ENCODE measurements around the gene NAP1L1.
A peak's percentile ranks its signal among the peaks of the same experiment; 100 is the strongest.
"Not testable (repeated sequence)": the region's sequence is repeated elsewhere in the genome, so short reads cannot be mapped to it uniquely, and the experiment has no call there.

Gene NAP1L1

DNA sequence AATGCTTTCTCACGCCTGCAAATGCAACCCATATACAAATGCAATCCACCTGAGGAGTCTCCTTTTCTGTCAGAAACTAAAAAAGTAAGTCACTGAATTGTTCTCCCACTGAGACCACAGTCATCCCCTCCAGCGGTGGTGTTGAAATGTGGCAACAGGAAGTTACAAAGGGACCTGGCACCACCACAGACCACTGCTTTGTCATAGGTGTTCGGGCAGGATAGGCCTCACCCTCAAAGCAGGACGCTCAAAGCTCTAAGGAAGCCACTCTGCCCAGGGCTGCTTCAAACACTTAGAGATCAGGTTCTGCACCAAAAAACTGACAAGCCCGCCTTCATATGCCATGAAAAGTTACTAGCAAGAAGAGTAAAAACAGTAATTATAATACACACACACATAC, 64.2 kb downstream of the NAP1L1 start:
- peak; percentile 78 for DNase-seq

DNA sequence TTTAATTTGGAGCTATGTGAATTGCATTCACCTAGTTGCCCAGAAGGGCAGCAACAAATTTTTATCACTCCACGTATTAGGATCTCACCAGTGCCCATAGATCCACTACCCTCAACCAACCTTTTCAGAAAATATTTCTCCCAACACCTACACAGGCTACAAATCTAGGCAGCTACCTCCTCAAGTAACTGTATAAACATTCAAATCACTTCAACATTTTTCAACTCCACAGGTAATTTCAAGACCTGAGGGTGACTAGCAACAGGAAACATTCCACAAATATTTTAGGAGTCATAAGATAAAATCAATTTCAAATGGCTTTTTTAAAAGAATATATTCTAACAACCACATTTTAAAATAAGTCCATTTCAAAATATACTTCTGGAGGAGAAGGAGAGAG, 65.8 kb downstream of the NAP1L1 start:
- DNase-seq: no peak

DNA sequence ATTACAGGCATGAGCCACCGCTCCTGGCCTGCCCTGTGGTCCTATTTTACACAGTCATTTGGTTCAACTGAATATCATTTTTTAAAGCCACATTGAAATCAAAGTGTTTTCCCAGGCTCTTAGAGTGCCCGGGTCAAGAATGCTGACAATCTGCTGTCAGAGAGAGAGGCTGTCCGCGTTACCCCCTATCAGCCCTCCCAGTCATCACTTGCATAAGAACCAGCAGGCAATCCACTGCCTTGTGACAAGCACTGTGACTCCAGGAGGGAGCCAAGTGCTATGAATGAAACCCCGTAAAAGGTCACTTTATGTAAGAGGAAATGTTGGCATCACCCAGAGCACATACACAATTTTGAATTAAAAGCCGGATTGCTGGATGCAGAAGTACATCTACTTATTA, 66.4 kb downstream of the NAP1L1 start:
- DNase-seq: no peak

DNA sequence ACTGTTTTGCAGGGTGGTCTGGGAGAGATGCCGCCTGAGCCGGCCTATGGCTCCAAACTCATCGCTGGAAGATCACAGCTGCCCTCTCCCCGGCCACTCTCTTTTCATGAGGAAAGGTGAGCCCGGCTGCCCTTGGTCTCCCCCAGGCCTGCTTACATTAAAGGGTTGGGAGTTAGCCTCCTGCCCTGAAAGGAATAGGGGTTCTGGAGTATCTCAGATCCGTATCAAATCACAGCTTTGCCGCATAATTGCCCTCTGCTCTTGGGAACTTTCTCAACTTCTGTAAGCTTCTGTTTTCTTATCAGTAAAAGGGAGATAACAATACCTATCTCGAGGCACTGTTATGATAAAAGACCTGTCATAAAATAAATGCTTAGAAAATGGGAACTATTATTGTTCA, 70.5 kb downstream of the NAP1L1 start:
- DNase-seq: no peak

DNA sequence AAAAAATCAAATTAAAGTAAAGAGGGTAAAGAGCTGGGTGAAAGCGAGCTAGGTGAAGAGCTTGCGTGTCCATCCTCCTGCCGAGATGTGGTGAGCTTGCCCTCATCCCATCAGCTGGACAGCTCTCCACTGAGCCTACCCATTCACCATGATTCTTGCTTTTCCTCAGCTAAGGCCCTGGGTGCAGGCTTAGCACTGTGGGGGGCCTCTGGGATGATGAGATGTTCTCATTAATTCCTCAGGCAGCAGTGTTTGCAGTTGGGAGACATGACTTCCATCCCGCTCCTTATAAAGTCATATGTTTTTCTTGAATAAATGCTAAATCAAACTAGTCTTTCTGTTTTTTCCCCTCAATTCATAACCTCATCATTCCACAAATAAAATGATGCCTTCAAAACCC, 70.9 kb downstream of the NAP1L1 start:
- DNase-seq: no peak

DNA sequence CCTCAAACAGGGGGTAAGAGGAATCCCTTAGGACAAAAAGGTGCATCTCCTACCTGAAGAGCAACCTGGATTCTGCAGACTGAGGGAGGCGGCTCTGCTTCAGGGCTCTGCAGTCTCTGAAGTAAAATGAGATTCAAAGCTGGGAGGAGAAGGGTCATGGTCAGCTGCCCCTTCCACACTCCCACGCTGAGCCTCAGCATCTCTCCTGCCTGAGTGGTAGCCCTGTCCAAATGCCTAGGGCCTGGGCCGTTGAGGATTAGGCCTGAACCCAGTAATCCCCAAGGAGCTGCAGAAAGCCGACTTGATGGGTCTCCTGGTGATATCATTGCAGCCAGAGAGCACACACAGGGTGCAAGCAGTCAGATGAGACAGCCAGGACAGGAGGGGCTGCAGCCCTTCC, 71.8 kb downstream of the NAP1L1 start:
- no peak for DNase-seq

DNA sequence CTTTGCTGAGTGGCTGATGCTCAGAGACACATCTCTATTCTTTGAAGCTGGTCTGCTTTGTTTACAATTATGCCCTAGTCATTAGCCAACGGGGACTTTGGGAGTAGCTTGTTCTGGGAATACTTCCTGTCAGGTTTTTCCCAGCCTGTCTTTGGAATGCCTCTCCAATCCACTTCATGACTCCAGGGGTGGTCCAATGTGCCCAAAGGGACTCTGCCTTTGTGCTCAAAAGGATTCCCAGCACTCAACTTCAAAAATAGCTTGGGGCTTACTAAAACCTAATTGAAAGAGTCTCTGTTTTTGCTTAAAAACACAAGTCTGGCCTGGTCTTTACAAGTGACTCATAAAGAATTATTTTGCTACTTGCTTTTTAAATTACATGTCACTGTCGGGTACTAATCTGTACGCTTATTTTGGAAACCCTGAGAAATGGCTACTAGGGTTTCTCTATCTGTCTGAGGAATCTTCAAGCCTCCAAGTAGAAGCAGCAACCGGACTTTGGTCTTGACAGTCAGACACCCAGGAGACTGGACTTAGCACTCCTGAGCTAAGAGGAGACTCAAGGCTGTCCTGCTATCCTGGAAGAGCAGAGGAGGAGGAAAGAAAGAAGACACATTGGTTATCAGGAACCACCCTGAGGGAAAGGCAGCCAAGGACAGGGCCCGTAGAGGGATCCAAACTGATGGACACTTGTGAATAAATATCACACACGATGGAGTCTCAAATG, 73.6 kb downstream of the NAP1L1 start:
- no peak for DNase-seq

DNA sequence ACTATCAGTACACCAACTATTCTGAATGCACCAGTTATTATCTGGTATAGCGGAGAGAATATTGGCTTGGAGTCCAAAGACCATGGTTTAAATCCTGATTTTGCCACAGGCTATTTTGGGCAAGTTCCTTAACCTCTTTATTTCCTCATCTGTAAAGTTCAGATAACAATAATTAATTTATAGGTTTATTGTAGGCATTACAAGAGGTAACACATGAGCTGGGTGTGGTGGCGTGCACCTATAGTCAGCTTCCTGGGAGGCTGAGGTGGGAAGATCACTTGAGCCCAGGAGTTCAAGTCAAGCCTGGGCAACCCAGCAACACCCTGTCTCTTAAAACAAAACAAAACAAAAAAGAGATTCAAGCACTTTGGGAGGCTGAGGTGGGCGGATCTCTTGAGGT, 76.1 kb downstream of the NAP1L1 start:
- no peak for DNase-seq

DNA sequence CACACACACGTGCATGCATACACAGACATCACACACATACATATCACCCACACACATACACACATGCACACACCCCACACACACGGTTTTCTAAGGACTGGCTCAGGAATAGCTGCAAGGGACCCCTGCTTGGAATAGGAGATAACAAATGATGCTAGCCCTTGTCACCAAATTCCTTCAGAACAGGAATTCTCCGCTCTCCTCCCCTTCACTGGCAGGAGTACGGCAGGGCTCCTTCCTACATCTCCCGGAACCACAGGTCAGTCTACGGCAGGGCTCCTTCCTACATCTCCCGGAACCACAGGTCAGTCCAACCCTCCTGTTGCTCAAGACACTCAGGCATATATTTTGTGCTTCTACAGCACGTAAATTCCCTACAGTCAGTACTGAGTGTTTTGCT, 76.8 kb downstream of the NAP1L1 start:
- no peak for DNase-seq

DNA sequence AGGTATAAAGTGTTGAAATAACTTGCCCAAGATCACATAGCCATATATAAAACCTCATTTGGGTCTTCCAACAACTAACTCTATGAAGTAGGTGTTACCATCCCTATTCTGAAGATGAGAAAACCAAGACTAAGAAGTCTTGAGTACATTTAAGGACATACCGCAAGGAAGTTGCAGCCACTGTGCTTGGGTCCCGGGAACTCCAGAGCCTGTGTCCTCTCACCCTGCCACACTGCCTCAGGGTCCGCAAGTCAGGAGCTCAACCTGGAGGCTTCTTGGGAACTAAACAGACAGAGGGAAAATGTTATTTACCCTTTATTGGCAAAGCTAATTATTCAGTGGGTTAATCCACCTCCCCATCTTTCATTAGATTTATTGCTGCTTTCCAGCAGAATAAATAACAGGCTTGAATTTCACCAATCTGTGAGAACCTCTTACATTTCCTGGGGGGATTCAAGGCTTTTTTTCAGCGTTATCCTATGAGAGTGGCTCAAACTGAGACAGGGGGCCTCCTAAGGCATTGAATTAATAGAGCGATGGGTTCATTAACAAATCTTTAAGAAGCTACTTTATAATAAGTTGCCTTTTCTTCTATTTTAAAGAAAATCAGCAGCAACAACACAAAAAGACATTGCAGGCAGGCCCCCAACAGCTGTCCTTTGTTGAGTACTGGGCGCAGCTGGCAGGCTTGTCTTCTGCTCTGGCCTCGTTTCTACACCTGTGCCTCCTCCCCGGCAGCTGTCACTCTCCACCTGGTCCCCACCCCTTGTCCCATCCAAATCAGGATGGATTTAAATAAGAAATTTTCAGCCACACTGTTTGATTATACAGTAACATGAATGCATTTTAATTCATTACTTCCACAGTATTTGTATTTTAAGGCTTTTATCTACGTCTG, 78.2 kb downstream of the NAP1L1 start:
- DNase-seq: no peak

DNA sequence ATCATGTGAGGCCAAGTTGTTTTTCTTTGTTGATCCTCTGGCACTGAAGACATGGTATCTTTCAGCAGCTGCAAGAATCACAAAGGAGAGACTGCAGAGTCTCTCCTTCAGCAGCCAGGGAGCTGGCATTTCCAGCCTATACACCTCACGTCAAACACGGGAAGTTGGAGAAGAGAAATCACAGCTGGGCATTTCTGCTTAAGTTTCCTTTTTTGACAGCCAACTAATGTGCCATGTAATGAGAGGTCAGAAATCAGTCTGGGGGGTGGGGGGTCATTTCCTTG, 81.2 kb downstream of the NAP1L1 start:
- no peak for DNase-seq

DNA sequence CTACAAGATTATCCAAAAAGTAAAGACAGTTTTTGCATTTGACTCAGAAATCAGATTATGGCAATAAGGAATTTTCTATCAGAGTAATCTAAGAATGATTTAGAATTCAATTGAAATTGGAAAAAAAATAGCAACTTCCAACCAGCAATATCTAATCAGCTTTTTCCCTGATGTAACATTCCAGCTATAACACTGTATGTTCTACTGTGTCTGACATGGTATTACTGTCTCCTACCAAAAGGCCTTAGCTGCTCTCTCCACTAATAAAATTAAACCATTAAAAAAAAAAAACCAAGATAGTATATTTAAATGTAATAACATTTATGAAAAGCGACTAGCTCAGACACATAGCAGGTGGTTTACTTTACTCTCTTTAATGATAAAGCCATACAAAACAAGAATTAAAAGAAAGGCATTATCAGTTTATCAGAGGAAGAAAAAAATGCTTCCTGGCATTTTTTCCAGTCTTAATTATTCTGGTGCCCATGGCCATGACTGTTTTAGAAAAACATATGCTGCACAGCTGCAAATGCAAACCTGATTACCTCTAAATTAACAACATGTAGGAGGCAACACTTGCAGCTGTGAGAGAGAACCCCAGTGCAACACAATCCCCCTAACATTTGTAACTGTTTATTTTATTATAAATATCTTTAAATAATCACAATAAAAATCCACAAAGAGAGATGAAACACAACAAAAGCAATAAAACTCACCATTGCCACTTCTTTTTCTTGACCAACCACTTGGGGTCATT, 81.7 kb downstream of the NAP1L1 start:
- no peak for DNase-seq

DNA sequence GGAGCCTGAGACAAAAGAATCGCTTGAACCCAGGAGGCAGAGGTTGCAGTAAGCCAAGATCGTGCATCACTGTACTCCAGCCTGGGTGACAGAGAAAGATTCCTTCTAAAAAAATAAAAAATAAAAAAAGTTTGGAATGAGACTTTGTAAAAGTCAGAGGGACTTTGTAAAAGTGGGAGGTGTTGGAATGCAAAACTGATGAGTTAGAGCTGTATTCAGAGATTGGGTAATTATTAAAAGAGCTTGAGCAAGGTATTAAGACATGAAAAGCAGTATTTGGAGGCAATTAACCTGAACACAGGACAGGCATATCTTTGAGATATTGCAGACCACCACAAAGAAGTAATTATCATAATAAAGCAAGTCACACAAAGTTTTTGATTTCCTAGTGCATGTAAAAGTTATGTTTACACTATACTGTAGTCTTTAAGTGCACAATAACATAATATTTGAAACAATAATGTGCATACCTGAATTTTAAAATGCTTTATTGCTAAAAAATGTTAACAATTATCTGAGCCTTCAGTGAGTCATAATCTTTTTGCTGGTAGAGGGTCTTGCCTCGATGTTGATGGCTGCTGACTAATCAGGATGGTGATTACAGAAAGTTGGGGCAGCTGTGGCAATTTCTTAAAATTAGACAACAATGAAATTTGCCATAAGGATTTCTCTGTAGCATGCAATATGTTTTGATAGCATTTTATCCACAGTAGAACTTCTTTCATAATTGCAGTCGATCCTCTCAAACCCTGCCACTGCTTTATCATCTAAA, 86.0 kb downstream of the NAP1L1 start:
- DNase-seq: no peak

DNA sequence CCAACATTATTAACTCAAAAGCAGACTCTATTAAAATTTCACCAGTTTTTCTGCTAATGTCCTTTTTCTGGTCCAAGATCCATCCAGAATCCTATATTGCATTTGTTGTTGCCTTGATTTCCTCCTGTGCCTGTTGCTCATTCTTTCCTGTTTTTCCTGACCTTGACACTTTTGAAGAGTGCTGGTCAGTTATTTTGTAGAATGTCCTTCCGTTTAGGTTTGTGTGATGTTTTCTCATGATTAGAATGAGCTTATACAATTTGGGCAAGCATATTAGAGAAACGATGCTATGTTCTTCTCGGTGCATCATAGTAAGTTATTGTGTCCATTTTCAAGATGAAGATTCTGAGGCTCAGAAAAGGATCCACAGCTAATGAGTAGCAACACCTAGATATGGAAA, 86.8 kb downstream of the NAP1L1 start:
- no peak for DNase-seq

DNA sequence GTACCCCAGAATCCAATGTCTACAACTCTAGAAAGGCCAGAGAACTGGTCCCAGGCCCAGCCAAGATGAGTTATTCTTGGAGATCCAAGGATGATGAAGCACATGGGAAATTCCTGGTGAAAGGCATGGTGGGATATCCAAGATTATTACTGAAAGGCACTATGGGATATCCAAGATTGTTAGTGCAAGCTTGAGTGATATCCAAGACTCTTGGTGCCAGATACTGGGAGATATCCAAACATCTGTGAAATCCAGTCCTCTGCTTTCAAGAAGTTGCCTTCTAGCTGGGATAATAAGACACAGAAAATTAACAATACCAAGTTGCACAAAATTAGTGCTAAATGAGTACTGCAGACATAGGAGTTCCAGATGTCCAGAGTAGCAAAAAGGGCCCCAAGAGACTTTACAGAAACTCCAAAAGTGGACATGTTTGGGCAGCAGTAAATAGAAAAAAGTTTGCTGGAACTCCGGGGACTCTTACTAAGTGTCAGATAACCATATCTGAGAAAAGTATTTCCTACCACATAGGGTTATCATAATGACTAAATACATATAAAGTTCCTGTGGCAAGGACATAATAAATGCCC, 87.5 kb downstream of the NAP1L1 start:
- DNase-seq: no peak

DNA sequence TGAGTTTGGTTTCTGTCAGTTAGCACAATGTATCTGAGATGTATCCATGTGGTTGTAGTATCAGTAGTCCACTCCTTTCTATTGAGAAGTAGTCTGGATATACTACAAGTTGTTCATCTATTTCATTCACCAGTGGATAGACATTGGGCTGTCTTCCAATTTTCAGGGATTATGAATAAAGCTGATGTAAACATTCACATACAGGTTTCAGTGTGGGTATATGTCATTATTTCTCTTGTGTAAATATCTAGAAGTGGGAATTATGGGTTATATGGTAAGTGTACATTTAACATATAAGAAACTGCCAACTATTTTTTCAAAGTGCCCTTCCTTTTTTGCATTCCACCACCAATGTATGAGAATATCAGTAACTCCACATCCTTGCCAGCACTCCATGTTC, 88.8 kb downstream of the NAP1L1 start:
- no peak for DNase-seq

DNA sequence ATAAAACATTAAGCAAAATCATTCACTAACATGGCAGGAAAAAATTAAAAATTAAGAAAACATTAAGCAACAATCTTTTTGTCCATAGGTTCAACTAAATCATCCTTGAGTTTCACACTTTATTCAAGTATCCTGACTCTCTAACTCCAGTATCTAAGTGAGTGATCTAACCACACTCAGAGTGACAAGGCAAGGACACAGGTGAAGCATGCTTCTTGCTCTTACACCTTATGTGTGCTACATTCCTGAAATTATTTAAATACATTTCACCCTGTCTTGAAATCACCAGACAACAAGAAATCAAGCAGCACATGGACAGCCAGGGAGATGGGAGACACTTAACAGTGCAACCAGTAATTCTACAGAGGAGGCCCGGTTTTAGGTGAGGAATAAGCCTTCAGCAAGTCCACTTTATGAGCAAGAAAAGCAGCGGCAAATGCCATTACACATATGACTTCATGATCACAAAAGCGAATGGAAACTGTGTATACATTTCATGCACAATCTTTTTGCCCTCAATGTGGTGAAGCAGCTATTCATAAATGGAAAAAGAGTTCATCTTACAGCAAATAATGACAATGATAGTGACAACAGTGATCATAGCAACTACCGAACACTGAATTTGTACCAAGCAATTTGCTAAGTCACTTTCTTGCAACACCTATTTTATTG, 90.3 kb downstream of the NAP1L1 start:
- no peak for DNase-seq

DNA sequence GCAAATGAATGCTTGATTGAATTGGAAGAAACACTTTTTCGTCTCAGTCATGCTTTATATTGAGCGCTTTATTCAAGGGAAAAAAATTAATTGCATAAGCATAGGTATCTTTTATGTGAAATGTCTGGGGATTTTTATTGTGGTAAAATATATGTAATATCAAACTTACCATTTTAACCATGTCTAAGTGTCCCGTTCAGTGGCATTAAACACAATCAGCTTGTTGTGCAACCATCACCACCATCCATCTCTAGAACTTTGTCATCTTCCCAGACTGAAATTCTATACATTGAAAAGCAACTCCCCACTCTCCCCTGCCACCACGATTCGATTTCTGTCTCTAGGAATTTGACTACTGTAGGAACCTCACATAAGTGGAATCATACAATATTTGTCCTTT, 92.7 kb downstream of the NAP1L1 start:
- DNase-seq: no peak

DNA sequence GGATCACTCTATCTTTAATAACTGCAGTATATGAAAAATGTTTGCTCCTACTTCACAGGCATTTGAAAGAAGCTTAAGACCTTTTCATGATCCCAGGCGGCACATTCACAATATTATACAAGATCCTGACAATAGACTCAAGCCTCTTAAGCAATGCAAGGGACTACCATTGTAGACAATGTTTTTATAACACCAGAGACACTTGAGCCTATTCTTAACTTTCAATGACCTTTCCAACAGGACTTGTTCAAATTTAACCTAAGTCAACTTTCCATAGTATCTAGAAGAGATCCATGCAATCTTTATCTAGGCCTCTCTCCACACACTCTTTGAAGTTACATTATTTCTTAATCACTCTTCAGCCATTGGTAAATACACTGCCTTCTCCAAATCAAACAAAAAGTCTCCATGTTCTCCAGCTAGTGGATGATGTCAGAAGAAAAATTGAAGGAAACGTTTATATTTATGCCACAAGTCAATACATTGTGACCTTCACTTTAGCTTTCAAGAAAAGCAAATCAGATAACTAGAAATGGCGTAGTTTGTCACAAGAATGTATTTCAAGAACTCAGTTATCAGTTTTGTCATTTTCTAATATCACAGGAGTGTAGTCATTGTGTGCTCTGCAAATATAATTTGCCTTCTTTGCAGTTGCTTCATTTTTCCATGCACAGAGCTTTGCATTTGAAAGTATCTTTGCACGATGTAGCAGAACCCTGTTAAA, 94.1 kb downstream of the NAP1L1 start:
- no peak for DNase-seq

DNA sequence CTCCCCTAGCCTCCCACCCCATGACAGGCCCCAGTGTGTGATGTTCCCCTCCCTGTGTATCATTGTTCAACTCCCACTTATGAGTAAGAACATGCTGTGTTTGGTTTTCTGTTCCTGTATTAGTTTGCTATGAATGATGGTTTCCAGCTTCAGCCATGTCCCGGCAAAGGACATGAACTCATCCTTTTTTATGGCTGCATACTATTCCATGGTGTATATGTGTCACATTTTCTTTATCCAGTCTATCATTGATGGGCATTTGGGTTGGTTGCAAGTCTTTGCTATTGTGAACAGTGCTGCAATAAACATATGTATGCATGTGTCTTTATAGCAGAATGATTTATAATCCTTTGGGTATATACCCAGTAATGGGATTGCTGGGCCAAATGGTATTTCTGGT, 96.8 kb downstream of the NAP1L1 start:
- DNase-seq: not testable (repeated sequence)

Measured in CD4-positive, alpha-beta T cell treated with Interleukin-6 for 4 hours (primary cell).